Astrocyte (in vitro differentiated cells and primary cell): ENCODE measurements around the gene USP36.

Experiments
- EZH2 ChIP-seq: IDR thresholded peaks from 2 replicates; pipeline ENCODE4 v1.6.1; 2012; ENCODE audit warnings: mild to moderate bottlenecking, low read length, inconsistent platforms; ENCODE audit not compliant: insufficient read depth
- TF ChIP-seq, protein P1 (sequence below): IDR thresholded peaks from 2 replicates; pipeline ENCODE4 v1.5.1; 2011; ENCODE audit warnings: low read depth, mild to moderate bottlenecking, inconsistent platforms, low read length, moderate library complexity; ENCODE audit not compliant: insufficient read depth

- TF ChIP-seq, protein P1, sequence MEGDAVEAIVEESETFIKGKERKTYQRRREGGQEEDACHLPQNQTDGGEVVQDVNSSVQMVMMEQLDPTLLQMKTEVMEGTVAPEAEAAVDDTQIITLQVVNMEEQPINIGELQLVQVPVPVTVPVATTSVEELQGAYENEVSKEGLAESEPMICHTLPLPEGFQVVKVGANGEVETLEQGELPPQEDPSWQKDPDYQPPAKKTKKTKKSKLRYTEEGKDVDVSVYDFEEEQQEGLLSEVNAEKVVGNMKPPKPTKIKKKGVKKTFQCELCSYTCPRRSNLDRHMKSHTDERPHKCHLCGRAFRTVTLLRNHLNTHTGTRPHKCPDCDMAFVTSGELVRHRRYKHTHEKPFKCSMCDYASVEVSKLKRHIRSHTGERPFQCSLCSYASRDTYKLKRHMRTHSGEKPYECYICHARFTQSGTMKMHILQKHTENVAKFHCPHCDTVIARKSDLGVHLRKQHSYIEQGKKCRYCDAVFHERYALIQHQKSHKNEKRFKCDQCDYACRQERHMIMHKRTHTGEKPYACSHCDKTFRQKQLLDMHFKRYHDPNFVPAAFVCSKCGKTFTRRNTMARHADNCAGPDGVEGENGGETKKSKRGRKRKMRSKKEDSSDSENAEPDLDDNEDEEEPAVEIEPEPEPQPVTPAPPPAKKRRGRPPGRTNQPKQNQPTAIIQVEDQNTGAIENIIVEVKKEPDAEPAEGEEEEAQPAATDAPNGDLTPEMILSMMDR, result peak; percentile 6
- no peak for TF ChIP-seq EZH2
Measured at GRCh38 chr17:78787444-78787843, 53.2 kb downstream of the USP36 start.
